Smooth muscle cell (in vitro differentiated cells): Measurements from ENCODE around the gene PTPRH. TPM values are rescaled to one million over a fixed set of nuclear protein-coding genes. Genes with fewer than 3 reads are reported as not detected.

ENCODE experiments used
- DNase-seq: peaks from one replicate; lab custom pipeline; 2025; ENCODE audit not compliant: unreplicated experiment; lab: John Stamatoyannopoulos, UW
- H2AFZ ChIP-seq: fragments of 200-600 bp; sonication (generic); 2 replicates; pipeline ENCODE4 v1.6.0; 2016; ENCODE audit warnings: antibody characterized with exemption, low read depth, mild to moderate bottlenecking
- H3F3A ChIP-seq: fragments of 200-600 bp; sonication (generic); 2 replicates; pipeline ENCODE4 v1.6.0; 2017; ENCODE audit warnings: antibody characterized with exemption, low read depth
- H3K27ac ChIP-seq: fragments of 200-600 bp; sonication (generic); 2 replicates; pipeline ENCODE4 v1.5.1; 2016; ENCODE audit warnings: low read depth, mild to moderate bottlenecking
- H3K27me3 ChIP-seq: fragments of 200-600 bp; sonication (generic); 2 replicates; pipeline ENCODE4 v1.6.1; 2016; ENCODE audit warnings: low read depth, mild to moderate bottlenecking
- H3K36me3 ChIP-seq: fragments of 200-600 bp; sonication (generic); 2 replicates; pipeline ENCODE4 v1.5.1; 2016; ENCODE audit warnings: low read depth
- H3K4me1 ChIP-seq: fragments of 200-600 bp; sonication (generic); 2 replicates; pipeline ENCODE4 v1.5.1; 2016; ENCODE audit warnings: low read depth
- H3K4me2 ChIP-seq: fragments of 200-600 bp; sonication (generic); 2 replicates; pipeline ENCODE4 v1.6.0; 2016; ENCODE audit warnings: mild to moderate bottlenecking
- H3K4me3 ChIP-seq: fragments of 200-600 bp; sonication (generic); 2 replicates; pipeline ENCODE4 v1.5.1; 2016; ENCODE audit warnings: mild to moderate bottlenecking
- H3K79me2 ChIP-seq: fragments of 200-600 bp; sonication (generic); 2 replicates; pipeline ENCODE4 v1.6.0; 2016; ENCODE audit warnings: low read depth, mild to moderate bottlenecking
- H3K9ac ChIP-seq: fragments of 200-600 bp; sonication (generic); 2 replicates; pipeline ENCODE4 v1.6.0; 2016; ENCODE audit warnings: low read depth
- H3K9me3 ChIP-seq: fragments of 200-600 bp; sonication (generic); replicated peaks from 2 replicates; pipeline ENCODE4 v1.5.1; 2016; ENCODE audit warnings: low read depth
- H4K20me1 ChIP-seq: fragments of 200-600 bp; sonication (generic); 2 replicates; pipeline ENCODE4 v1.6.0; 2016; ENCODE audit warnings: low read depth
- WGBS: methylation state at CpG from one replicate; pipeline ENCODE4 v1.1.7; 2016; ENCODE audit warnings: low lambda C conversion rate; 5-methylcytosine and 5-hydroxymethylcytosine counted together
- polyA plus RNA-seq: library from polyadenylated mRNA; unstranded; fragments of >200 nt; fragmentation: Nextera tagmentation; extraction: Ambion mirVana; gene quantifications from 2 replicates; pipeline ENCODE4 v1.2.1, GENCODE V29; 2016
- total RNA-seq: library from RNA; depleted of rRNA; stranded (reverse); fragments of >200 nt; gene quantifications from 2 replicates; pipeline ENCODE4 v1.2.3, GENCODE V29; 2014
- TF ChIP-seq, protein P1 (sequence below): fragments of 200-600 bp; sonication (generic); IDR thresholded peaks from 2 replicates; pipeline ENCODE4 v1.5.1; 2017; ENCODE audit warnings: borderline replicate concordance, mild to moderate bottlenecking, antibody characterized with exemption; ENCODE audit not compliant: insufficient read depth, poor library complexity, severe bottlenecking

The PTPRH gene
- total and polyA plus RNA-seq, 2 experiments from 2014 or later: 0.18 TPM; not detected in 1

DNA sequence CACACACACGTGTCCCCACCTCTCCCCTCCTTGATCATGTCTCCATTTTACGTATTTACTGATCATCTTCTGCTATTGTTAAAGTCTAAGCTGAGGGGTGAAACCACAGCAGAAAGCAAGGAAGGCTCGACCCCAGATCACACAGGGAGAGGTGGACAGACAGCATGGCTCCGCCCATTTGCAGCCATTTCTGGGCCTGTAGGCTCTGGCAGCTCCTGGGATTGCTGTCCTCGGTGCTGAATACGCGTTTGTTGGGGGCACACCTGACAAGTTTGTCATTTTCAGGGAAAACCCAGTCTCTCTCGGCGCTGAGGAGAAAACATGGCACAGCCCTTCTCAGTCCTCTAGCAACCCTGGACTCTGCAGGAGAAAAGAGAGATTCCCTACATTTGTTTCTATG, 11.2 kb upstream of the PTPRH start:
- no peak for DNase-seq

DNA sequence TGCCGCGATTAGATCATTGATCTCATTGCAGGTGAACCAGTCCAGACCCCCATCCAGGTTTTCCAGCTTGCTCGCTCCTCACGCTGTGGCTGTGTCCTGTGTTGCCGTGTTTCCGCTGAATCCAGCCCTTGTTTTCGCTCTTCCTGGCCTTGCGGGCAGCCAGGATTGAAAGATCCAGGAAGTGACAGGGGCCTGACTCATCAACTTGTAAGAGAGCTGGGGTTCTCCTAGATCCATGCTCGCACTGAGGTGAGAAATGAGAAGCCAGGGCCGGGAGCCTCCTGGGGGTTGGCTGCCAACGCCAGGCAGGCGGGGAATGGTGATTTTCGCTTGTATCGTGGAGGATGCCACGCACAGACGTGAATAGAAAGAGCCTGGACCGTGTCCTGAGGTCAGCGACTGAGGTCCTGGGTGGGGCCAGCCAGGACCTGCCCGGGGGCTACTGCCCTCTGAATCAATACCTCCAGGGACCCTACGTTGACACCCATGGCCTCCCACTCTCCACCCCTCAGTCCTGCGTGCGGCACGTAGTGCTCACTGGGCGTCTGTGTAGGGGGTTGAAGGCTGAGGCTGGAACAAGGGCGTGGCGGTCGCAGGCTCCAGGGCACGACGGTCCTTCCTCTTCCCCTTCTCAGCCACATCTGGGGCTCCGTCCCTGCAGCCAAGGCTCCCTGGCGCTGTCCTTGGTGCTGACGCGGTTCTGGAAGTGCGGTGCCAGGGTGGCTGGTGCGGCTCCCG, 7.3 kb upstream of the PTPRH start:
- Histone ChIP-seq H3K4me2 (peak overlapping the region; percentile 82), H3K4me1 (peaks cover 3% of the 10 kb centered on the region), H3K27me3 (no peaks in the 10 kb centered on the region), H3K36me3 (no peaks in the 10 kb centered on the region), H4K20me1 (no peaks in the 10 kb centered on the region), H3K4me3 (peak overlapping the region; percentile 26), H3K79me2 (no peaks in the 10 kb centered on the region), H3F3A (no peaks in the 10 kb centered on the region), H3K27ac (peak overlapping the region; percentile 25), H3K9me3 (no peaks in the 10 kb centered on the region), H3K9ac (no peak overlapping the region), H2AFZ (no peak overlapping the region)
- TF ChIP-seq, protein P1, sequence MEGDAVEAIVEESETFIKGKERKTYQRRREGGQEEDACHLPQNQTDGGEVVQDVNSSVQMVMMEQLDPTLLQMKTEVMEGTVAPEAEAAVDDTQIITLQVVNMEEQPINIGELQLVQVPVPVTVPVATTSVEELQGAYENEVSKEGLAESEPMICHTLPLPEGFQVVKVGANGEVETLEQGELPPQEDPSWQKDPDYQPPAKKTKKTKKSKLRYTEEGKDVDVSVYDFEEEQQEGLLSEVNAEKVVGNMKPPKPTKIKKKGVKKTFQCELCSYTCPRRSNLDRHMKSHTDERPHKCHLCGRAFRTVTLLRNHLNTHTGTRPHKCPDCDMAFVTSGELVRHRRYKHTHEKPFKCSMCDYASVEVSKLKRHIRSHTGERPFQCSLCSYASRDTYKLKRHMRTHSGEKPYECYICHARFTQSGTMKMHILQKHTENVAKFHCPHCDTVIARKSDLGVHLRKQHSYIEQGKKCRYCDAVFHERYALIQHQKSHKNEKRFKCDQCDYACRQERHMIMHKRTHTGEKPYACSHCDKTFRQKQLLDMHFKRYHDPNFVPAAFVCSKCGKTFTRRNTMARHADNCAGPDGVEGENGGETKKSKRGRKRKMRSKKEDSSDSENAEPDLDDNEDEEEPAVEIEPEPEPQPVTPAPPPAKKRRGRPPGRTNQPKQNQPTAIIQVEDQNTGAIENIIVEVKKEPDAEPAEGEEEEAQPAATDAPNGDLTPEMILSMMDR: no peak
- peak; percentile 69 for DNase-seq
- WGBS: 5% methylated on average over 36 of the region's 36 CpGs

More for the DNA sequence above, 11.2 kb upstream of the PTPRH start:
- Histone ChIP-seq H3K4me2 (no peak overlapping the region), H4K20me1 (no peaks in the 10 kb centered on the region), H3F3A (no peaks in the 10 kb centered on the region), H3K27me3 (no peaks in the 10 kb centered on the region), H3K9ac (no peak overlapping the region), H2AFZ (no peak overlapping the region), H3K27ac (no peak overlapping the region), H3K36me3 (no peaks in the 10 kb centered on the region), H3K4me3 (no peak overlapping the region), H3K79me2 (no peaks in the 10 kb centered on the region), H3K9me3 (no peaks in the 10 kb centered on the region), H3K4me1 (peaks cover 3% of the 10 kb centered on the region)
- 88% methylated on average over 9 of the region's 9 CpGs for WGBS
- TF ChIP-seq, protein P1: no peak

DNA sequence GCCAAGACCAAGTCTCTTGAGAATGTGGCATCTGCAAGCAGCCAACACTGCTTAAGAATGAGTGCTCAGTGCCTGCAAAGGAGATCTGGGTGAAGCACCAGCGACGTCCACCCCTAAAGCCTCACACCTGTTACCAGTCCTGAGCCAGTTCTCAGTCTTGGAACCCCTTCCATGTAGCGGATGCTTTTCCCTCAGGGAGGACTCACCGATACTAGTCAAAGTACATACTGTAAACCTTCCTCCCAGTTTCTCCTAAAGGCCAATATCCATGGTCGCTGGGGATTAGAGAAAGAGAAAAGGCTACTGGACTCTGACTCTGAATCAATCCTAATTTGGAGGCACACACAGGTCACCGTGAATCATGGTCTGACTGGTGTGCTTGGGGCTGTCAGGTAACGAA, 4.2 kb upstream of the PTPRH start:
- no peaks in the 10 kb centered on the region for H3K36me3 ChIP-seq
- 96% methylated on average over 7 of the region's 7 CpGs for WGBS
- no peak overlapping the region for H3K27ac ChIP-seq
- H3K9me3 ChIP-seq: no peaks in the 10 kb centered on the region
- DNase-seq: no peak
- no peaks in the 10 kb centered on the region for H3K27me3 ChIP-seq
- H3K4me3 ChIP-seq: no peak overlapping the region
- no peaks in the 10 kb centered on the region for H4K20me1 ChIP-seq
- TF ChIP-seq, protein P1: no peak
- peaks cover 3% of the 10 kb centered on the region for H3K4me1 ChIP-seq
- H3K4me2 ChIP-seq: no peak overlapping the region
- H3K9ac ChIP-seq: no peak overlapping the region
- no peak overlapping the region for H2AFZ ChIP-seq
- H3F3A ChIP-seq: no peaks in the 10 kb centered on the region
- no peaks in the 10 kb centered on the region for H3K79me2 ChIP-seq

DNA sequence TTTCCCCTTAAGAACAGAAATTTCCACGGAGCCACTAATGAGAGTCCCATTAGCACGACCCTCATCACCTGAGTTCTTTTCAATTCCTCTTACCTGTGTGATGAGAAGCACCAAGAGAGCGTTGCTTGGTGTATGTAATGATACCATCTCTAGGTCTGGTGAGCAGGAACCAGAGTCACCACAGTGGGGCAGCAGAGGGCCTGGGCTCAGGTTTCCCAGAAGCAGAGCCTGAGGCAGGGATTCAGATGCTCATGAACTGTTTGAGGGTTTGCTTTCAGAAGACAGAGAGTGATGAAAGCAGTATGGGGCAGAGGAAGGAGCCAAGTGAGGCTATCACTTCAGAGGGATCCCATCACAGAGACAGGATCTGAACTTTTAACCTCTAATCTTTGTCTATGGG, 3.1 kb upstream of the PTPRH start:
- no peaks in the 10 kb centered on the region for H3K27me3 ChIP-seq
- H2AFZ ChIP-seq: no peak overlapping the region
- no peaks in the 10 kb centered on the region for H3F3A ChIP-seq
- H3K4me1 ChIP-seq: peaks cover 3% of the 10 kb centered on the region
- H3K4me2 ChIP-seq: no peak overlapping the region
- TF ChIP-seq, protein P1: peak; percentile 20
- H3K36me3 ChIP-seq: no peaks in the 10 kb centered on the region
- no peaks in the 10 kb centered on the region for H3K79me2 ChIP-seq
- no peak overlapping the region for H3K27ac ChIP-seq
- H3K9me3 ChIP-seq: no peaks in the 10 kb centered on the region
- no peak for DNase-seq
- WGBS: 95% methylated on average over 3 of the region's 3 CpGs
- H3K9ac ChIP-seq: no peak overlapping the region
- no peaks in the 10 kb centered on the region for H4K20me1 ChIP-seq
- H3K4me3 ChIP-seq: no peak overlapping the region
